GM21390 (cell line): ENCODE measurements around the gene MRLN.

Experiments used
- ATAC-seq: cut with Tn5 transposase; IDR thresholded peaks from one replicate; pipeline ENCODE4 v1.9.1; 2021; ENCODE audit not compliant: unreplicated experiment

The MRLN gene

GRCh38 chr10:59706851-59707797 is 46.1 kb downstream of the MRLN start:
- no peak for ATAC-seq

GRCh38 chr10:59705931-59706330 is 47.3 kb downstream of the MRLN start:
- no peak for ATAC-seq

GRCh38 chr10:59704630-59705029 is 48.6 kb downstream of the MRLN start:
- ATAC-seq, result no peak

DNA sequence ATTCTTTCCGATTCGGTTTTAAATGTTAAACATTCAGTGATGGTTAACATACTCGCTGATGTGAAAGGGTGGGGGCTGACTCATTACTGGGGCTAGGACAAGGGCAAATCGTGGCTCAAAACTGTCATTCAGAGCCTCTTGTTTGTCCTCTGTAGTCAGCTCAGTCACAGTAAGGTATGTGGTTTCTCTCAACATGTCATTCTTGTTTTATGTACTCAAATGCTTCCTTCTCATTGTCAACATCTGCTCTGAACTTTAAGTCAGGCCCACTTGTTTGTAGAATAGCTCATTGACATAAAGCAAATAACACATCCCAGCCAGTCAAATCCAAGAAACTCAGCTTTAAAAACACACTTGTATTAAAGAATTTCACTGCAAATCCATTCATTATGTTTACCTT is 50.9 kb downstream of the MRLN start:
- no peak for ATAC-seq

GRCh38 chr10:59700709-59701108 is 52.5 kb downstream of the MRLN start:
- ATAC-seq, result no peak

DNA sequence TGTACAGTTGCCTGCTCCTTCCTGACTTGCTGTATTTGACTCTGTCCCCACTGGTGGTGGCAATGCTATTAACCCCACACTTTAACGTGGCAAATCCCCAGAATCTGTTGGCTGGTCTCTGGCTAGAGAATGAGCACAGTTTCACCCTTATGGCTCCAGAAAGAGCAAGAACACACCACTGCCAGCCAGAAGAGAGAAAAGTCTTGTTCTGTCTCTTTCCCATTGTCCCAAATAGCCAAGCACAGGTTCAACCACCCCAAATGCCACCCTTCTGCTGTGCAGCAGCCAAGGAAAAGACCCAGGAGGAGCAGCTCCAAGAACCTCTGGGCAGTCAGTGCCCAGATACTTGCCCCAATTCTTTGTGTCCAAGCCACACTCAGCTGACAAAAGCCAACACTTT is 54.9 kb downstream of the MRLN start:
- ATAC-seq, result no peak

GRCh38 chr10:59695637-59696036 is 57.6 kb downstream of the MRLN start:
- ATAC-seq, result no peak

GRCh38 chr10:59694936-59695335 is 58.3 kb downstream of the MRLN start:
- ATAC-seq, result no peak

GRCh38 chr10:59692113-59692512 is 61.1 kb downstream of the MRLN start:
- no peak for ATAC-seq

DNA sequence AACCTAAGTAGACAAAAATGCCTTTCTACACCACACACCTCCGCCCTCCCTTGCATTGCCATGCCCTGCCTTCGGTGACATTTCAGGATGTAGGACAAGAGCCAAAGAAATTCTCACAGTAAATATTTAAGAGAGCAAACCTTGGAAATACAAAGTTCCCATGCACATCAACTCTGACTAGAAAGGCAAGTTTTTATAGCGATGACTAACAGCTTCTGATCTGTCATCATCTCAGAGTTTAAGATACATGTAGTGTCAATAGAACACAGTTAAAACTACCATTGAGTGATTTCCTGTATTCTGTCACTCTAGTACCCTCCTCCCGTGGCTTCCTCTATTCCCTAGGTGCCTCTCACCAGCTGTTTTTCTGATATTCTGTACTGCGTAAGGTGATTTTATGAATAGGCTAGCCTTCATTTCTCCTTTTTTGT is 64.3 kb downstream of the MRLN start:
- ATAC-seq, result no peak

- ATAC-seq, result no peak
These were observed 65.6 kb downstream of the MRLN start for GRCh38 chr10:59687657-59688056.
